HG02981 (cell line): Measurements from ENCODE around the gene OR52J3.
"Not testable (repeated sequence)": the region's sequence is repeated elsewhere in the genome, so short reads cannot be mapped to it uniquely, and the experiment has no call there.

Source experiments
- ATAC-seq: cut with Tn5 transposase; IDR thresholded peaks from one replicate; pipeline ENCODE4 v1.9.1; 2021; ENCODE audit warnings: mild to moderate bottlenecking, moderate library complexity; ENCODE audit not compliant: unreplicated experiment

Gene OR52J3

DNA sequence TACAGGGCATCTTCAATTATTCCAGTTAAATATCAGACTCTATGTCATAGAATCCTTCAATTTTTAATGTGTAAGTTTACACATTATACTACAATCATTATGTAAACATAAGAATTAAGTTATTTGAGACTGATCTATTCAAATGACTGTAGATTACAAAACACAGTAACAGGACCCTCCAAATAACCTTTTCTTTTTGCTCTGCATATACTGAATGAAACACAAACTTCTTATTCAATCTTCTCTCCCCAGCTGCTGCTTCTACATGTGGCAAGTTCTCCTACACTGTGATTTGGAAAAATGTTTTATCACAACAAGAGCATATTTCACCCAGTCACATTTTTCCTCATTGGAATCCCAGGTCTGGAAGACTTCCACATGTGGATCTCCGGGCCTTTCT, at the start of gene OR52J3:
TSS of gene OR52J3 (plus strand) at position 301 of the 400 bp plus-strand sequence. CDS start at position 301, 0 bp downstream.
- ATAC-seq: no peak

DNA sequence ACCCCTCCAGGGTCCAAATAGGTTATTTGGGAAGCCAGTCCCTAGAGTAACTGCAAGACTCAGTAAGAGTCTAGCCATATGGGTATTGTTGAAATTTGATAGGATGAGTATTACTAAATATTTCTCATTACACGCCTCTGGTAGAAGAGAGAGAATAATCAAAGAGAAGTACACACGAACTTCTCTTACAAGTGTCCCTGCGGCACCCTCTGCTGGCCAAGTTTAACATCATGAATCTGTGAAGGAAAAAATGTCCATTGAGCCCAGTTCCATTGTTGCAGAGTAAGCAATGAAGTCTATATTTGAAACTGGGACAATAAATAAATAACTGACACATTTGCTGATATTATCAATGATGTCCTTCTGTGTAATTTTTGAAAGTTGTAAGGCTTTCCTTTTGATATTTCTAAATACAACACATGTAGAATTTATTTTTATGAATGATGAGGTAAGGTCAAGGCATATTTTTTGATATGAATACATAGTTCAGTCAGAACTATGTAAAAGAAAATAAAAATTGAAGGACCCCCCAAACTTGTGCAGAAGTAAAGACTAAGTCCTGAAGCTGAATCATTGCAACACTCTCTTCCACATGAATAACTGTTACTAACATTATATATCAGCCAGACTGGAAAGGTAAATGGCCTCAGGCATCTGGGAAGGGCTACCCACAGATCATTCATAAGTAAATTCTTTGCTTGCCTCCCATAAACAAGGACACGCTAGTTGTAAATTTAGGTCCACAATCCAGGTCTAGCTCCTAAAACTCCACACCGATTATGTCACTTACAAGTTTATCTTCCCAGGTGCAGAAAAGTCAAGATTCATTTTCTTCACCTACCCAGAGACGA, 41.7 kb upstream of the OR52J3 start:
- ATAC-seq: no peak

DNA sequence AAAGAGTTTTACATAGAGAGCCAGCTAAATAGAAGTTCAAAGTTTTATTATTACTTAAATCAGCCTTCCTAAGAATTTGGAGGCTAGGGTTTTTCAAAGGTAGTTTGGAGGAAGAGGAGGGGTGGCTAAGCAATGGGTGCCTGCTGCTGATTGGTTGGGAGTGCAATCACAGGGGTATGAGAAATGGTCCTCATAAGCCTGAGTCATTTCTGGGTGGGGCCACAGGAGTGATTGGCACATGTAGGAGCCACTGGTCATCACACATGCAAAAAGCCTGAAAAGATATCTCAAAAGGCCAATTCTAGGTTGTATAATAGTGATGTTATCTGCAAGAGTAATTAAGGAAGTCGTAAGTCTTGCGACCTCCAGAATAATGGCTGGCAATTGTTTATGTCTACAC, 38.8 kb upstream of the OR52J3 start:
- ATAC-seq: no peak

DNA sequence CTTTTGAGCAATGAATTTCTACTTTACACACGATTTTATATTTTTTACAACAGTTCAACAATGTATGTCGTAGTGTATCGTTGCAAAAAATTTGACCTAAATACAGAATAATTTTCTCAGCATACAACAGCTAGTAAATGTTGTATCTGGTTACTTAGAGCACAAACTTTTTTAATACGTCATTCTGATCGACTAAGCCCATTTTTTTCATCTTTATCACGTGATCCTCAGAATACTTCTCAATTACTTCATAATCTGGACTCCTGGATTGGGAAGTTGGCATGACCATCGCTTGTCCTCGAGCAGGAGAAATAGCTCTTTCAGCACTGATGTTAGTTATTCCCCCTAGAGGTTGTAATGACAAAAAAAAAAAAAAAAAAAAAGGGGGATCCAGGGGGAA, 35.1 kb upstream of the OR52J3 start:
- ATAC-seq: no peak

DNA sequence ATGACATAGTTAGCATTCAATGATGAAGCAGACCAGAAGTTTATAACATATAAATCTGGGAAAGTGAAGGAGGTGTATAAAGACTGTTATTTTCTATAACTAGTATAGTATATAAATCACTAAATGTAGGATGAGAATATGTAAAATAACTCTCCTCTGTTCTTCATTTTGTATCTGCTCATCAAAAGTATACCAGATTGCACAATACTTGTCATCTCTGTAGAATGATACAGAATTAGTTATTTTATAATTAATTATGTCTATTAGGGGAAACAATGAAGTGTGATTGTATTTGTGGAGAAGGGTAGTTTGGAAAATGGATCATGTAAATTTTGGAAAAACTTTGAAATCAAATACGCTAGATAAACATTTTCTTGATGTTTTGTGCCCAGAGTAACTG, 33.3 kb upstream of the OR52J3 start:
- no peak for ATAC-seq

DNA sequence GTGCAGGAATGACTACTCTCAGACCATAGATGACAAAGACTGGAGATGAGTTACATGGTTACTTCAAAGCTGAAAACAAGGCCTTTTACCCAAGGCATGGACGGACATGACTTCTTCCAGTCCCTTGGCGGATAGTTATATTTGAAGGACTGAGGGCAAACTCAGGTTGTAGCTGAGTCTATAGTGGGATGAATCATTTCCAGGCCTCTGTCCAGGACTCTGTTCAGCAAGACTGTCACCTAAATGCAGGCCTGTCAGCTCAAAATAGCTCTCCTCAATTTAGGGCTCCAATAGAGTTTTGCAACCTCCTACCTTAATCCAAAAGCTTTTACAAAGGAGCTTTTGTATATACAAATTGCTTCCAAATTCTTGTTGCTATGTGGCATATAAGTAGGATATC, 24.3 kb upstream of the OR52J3 start:
- ATAC-seq: no peak

DNA sequence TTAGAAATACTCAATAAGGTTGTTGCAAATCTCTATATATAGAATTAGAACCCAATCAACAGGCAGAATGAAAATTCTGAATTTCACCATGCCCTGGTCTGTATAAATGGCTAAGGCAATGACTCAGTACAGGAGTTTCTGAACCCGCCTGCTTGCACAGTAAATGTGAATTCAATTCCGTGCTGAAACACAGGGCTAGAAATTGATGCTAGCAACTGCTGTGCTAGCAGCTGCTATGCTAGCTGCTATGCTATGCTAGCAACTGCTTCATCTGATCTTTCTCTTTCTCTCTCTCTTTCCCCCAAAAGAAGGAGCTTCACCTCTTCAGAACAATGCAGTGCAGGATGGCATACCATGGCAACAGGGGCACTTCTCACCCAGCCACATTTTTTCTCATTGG, 9.7 kb upstream of the OR52J3 start:
- no peak for ATAC-seq

DNA sequence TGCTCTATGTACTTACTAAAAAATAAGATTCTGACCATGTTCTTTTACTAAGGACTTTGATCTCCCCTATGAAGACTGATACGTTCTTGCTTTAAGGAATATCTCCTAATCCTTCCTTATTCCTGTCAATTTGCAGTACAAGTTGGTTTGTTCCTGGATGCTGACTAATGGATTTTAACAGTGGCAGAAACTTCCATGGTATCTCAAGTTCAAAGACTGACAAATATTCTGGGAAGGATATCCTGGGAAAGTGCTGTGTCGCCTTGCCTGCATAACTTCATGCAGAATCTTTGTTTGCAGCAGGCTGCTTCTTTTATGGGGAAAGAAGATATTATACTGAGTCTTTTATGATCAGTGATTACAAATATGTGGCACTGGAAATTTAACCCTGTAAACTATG, 8.4 kb upstream of the OR52J3 start:
- ATAC-seq: no peak

DNA sequence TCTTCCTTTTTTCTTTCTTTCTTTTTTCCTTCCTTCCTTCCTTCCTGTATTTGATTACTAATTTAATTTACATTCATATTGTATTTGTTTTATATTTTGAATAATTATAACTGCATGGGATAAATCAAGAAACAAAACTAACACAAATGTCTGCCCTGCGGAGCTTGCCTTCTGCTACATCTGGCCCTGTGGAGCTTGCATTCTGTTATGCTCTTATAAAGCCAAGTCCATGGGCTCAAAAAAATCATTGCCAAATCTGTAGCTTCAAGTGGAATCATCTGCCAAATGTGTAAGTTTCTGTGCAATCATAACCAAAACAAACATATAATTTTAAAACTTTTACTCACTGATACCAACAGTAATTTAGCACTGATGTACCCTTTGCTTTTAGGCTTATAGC, 8.0 kb upstream of the OR52J3 start:
- no peak for ATAC-seq

DNA sequence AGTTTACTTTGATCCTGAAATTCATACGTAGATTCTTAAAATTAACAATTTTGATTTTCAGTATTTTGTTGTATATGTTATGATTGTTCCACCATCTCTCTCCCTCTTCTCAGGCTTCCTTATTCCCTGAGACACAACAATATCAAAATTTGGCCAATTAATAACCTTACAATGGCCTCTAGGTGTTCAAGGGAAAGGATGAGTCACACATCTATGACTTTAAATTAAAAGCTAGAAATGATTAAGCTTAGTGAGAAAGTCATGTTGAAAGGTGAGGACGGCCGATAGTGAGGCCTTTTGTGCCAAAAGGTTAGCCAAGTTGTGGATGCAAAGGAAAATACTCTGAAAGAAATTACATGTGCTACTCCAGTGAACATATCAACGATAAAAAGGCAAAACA, 5.5 kb upstream of the OR52J3 start:
- no peak for ATAC-seq

DNA sequence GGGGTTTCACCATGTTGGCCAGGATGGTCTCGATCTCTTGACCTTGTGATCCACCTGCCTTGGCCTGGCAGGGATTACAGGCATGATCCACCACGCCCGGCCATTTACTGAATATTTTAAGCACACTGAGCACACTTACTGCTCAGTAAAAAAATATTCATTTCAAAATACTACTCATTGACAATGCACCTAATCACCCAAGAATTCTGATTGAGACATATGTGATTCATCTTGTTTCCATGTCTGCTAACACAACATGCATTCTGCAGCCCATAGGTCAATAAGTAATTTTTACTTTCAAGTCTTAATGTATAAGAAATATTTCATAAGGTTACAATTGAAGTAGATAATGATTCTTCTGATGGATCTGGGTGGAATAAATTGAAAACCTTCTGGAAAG, 4.2 kb upstream of the OR52J3 start:
- no peak for ATAC-seq

DNA sequence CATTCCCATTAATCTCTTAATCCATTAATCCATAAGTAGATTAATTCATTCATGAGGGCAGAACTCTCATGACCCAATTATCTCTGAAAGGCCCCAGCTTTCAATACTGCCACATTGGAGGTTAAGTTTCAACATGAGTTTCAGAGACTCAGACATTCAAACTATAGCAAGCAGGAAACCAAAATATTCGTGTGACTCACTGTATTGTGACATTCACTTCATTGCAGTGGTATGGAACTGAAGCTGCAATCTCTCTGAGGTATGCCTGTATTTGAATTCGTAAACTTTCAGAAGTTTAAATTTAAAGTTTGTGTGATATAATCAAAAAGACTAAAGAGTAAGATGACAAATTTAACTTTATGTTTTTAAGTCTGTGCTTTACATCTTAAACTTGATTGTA, 2.9 kb upstream of the OR52J3 start:
- no peak for ATAC-seq

DNA sequence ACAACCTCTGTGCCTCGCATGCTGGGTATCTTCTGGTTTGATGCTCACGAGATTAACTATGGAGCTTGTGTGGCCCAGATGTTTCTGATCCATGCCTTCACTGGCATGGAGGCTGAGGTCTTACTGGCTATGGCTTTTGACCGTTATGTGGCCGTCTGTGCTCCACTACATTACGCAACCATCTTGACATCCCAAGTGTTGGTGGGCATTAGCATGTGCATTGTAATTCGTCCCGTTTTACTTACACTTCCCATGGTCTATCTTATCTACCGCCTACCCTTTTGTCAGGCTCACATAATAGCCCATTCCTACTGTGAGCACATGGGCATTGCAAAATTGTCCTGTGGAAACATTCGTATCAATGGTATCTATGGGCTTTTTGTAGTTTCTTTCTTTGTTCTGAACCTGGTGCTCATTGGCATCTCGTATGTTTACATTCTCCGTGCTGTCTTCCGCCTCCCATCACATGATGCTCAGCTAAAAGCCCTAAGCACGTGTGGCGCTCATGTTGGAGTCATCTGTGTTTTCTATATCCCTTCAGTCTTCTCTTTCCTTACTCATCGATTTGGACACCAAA, 516 bp downstream of the OR52J3 start:
- no peak for ATAC-seq

DNA sequence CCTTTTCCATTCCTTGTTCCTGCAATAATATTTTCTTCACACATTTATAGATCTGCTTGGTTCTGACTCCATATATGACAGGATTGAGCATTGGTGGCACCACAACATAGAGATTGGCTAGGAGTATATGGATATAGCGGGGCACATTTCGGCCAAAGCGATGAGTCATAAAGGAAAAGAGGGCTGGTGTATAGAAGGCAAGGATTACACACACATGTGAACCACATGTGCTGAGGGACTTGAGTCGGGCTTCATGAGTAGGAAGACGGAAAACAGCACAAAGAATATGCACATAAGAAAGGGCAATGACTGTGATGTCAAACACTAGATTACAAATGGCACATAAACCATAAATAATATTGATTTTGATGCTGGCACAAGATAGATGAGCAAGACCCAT, 12.4 kb downstream of the OR52J3 start:
- not testable (repeated sequence) for ATAC-seq

DNA sequence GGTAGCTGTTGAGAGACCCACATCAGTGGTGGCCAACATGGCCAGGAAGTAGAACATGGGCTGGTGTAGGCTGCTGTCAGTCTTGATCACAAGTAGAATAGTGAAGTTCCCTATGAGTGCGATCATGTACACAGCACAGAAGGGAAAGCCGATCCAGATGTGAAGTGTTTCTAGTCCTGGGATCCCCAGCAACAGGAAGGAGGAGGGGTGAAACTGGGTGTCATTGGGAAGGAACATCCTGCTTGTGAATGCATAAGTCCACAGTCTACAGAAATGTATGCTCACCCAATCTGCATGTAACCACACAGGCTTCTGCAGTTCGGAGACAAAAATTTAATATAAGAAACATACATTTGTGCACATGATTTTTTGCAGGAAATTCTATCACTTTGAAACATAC, 13.1 kb downstream of the OR52J3 start, which contains the start of gene OR52E2:
TSS of gene OR52E2 (minus strand) at position 237 of the 400 bp plus-strand sequence. CDS start at position 237, 0 bp downstream.
- no peak for ATAC-seq

DNA sequence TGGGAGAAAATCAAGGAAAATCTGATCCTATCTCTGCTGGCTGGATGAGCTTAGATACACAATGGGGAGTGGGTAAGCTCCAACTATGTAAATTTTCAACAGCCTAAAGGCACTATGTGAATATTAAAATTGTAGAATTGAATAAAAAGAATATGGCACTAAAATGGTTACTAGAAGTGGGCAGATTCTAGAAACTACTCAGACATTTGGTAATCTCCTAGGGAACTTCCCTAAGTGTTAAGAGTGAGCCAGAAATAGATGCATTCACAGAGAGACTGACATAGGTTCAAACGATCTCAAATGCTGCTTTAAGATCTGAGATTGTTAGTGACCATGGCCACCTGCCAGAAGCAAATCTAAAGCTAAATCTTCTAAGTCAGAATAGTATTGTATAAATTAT, 18.7 kb downstream of the OR52J3 start:
- no peak for ATAC-seq

DNA sequence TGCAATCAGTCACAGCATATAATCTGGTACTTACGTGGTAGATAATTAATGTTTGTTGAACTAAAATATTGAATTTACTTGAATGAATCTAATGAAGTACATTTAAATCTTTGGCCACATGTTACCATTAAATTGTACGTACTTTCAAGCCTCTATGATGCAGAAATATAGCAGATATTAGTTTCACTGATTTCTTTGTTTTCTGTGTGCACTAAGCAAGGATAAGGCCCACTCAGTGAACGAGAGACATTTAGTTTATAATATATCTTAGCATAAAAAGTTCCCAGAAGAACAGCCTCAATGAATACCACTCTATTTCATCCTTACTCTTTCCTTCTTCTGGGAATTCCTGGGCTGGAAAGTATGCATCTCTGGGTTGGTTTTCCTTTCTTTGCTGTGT, 22.9 kb downstream of the OR52J3 start, which contains the start of gene OR52E1:
TSS of gene OR52E1 (plus strand) at position 301 of the 400 bp plus-strand sequence.
- no peak for ATAC-seq

DNA sequence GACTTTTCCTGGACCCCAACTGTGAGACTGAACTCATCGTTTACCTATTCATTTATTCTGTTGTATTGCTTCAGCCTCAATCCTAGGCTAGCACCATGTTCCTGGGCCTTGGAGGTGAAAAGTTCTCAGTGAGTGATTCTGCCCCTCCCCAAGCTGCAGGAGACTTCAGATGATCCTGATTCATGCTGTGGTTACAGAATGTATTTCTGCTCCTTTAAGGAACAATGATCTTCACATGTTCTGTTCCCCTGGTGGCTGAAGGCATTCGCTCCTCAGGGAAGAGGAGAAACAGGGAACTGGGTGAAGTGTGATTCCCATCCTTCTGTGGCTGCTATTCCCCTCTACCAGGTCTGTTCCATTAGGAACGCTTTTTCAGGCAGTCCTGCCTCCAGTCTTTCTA, 25.5 kb downstream of the OR52J3 start:
- ATAC-seq: no peak

DNA sequence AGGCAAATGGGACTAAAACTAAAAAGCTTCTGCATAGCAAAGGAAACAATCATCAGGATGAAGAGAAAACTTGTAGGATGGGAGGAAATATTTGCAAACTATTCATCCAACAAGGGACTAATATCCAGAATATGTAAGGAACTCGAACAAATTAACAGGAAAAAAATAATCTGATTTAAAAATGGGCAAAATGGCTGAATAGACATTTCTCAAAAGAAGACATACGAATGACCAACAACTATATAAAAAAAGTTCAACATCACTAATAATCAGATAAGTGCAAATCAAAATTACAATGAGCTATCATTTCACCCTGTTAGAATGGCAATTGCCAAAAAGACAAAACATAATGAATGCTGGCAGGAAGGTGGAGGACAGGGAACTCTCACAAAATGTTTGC, 35.1 kb downstream of the OR52J3 start:
- no peak for ATAC-seq

DNA sequence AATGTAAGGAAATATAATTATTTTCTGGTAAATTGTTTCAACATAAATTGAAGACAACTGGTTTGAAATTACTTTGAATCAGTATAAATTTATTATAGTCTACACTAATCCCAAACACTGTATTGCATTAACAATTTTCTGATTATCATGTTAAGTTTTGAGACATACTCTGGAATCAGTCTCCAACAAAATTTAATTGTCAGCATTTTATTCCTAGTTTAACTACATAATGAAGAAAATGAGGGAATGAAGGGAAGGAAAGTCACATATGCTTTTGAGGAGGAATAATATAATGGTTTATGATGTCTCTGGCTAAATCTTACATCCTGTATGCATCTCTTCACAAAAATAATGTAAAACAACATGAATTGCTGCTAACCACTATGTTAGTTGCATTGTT, 37.3 kb downstream of the OR52J3 start:
- ATAC-seq: no peak

DNA sequence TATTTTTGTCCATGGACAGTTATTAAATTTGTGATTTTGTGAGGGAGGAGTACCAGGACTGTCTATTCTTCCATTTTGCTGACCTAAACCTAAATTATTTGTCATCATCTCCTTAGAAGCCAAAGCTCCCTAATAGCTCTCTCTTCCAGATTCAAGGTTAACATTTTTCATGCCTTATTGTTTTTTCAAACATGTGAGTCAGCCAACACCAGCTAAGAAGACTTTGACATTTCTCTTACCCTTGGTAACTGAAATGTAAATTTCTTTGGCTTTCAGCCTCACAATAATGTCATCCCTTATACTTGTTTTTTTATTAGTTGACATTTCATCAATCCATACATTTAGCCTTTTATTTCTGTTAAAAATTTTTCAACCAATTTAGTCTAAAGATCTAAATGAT, 42.2 kb downstream of the OR52J3 start:
- no peak for ATAC-seq

DNA sequence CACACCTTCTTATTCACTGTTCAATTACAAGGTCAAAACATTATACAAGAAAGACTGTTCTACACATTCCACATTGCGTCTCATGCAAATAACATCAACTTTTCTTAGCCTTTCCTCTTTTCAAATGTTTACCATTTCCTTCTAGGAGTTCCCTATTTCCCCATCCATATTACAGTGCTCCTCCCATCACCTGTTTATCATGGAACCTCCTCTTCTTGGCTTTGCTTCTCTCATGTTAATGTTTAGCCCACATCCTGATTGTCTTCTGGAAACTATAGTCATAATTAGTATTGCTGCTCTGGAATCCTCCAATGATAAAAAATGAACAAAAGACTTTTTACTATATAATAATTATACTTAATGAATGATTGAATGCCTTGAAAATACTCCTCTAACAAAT, 44.3 kb downstream of the OR52J3 start:
- no peak for ATAC-seq
